Neuron (in vitro differentiated cells): ENCODE results near the gene VASP.
"Not testable (repeated sequence)": the region's sequence is repeated elsewhere in the genome, so short reads cannot be mapped to it uniquely, and the experiment has no call there.

Experiments used
- H2AFZ ChIP-seq: one replicate; pipeline ENCODE4 v1.6.1; 2013; ENCODE audit warnings: low read depth, mild to moderate bottlenecking, inconsistent platforms, low read length, moderate library complexity
- H3K27me3 ChIP-seq: one replicate; pipeline ENCODE4 v1.6.1; 2013; ENCODE audit warnings: low read length; ENCODE audit not compliant: insufficient read depth
- H3K36me3 ChIP-seq: one replicate; pipeline ENCODE4 v1.6.1; 2013; ENCODE audit warnings: low read length; ENCODE audit not compliant: insufficient read depth
- H3K4me1 ChIP-seq: one replicate; pipeline ENCODE4 v1.6.1; 2013; ENCODE audit warnings: low read length; ENCODE audit not compliant: insufficient read depth
- H3K4me3 ChIP-seq: 2 replicates; pipeline ENCODE4 v1.5.1; 2013; ENCODE audit warnings: mild to moderate bottlenecking, low read length, moderate library complexity
- H3K9me3 ChIP-seq: one replicate; pipeline ENCODE4 v1.6.1; 2013; ENCODE audit warnings: low read length

VASP gene

GRCh38 chr19:45507872-45508416 lies 665 bp downstream of the VASP start:
- Histone ChIP-seq H3K9me3 (no peaks in the 10 kb centered on the region), H3K4me3 (peak overlapping the region; percentile 72), H2AFZ (peak overlapping the region; percentile 89), H3K27me3 (no peaks in the 10 kb centered on the region), H3K4me1 (peaks cover 15% of the 10 kb centered on the region), H3K36me3 (no peaks in the 10 kb centered on the region)

GRCh38 chr19:45508417-45508860 lies 1.2 kb downstream of the VASP start:
- Histone ChIP-seq H3K36me3 (no peaks in the 10 kb centered on the region), H2AFZ (peak overlapping the region; percentile 89)

GRCh38 chr19:45508861-45509691 lies 1.8 kb downstream of the VASP start:
- Histone ChIP-seq H3K36me3 (no peaks in the 10 kb centered on the region), H3K4me1 (peaks cover 15% of the 10 kb centered on the region), H3K27me3 (no peaks in the 10 kb centered on the region), H3K9me3 (no peaks in the 10 kb centered on the region), H2AFZ (no peak overlapping the region), H3K4me3 (peak overlapping the region; percentile 72)

More at GRCh38 chr19:45508417-45508860, 1.2 kb downstream of the VASP start:
- H3K4me1 ChIP-seq: peaks cover 15% of the 10 kb centered on the region
- peak overlapping the region; percentile 72 for H3K4me3 ChIP-seq
- no peaks in the 10 kb centered on the region for H3K27me3 ChIP-seq
- no peaks in the 10 kb centered on the region for H3K9me3 ChIP-seq

- Histone ChIP-seq H3K4me3 (no peak overlapping the region), H3K4me1 (peaks cover 15% of the 10 kb centered on the region), H3K27me3 (no peaks in the 10 kb centered on the region), H2AFZ (no peak overlapping the region), H3K36me3 (no peaks in the 10 kb centered on the region), H3K9me3 (no peaks in the 10 kb centered on the region)
Observed at GRCh38 chr19:45509692-45510015, 2.4 kb downstream of the VASP start.

- H2AFZ ChIP-seq, H3K4me3 ChIP-seq, H3K36me3 ChIP-seq, H3K9me3 ChIP-seq, H3K27me3 ChIP-seq: not testable (repeated sequence)
- peaks cover 15% of the 10 kb centered on the region for H3K4me1 ChIP-seq
Observed at GRCh38 chr19:45510352-45510751, 3.1 kb downstream of the VASP start.

GRCh38 chr19:45511074-45511473 lies 3.8 kb downstream of the VASP start:
- Histone ChIP-seq H3K36me3 (no peaks in the 10 kb centered on the region), H3K4me3 (no peak overlapping the region), H3K4me1 (peaks cover 15% of the 10 kb centered on the region), H3K9me3 (no peaks in the 10 kb centered on the region), H2AFZ (no peak overlapping the region), H3K27me3 (no peaks in the 10 kb centered on the region)

GRCh38 chr19:45512881-45513483 lies 5.7 kb downstream of the VASP start:
- H3K36me3 ChIP-seq: peaks cover 2% of the 10 kb centered on the region
- H3K27me3 ChIP-seq: no peaks in the 10 kb centered on the region
- peaks cover 12% of the 10 kb centered on the region for H3K4me1 ChIP-seq
- H3K4me3 ChIP-seq: no peak overlapping the region
- H3K9me3 ChIP-seq: no peaks in the 10 kb centered on the region
- no peak overlapping the region for H2AFZ ChIP-seq

- H3K9me3 ChIP-seq: no peaks in the 10 kb centered on the region
- H3K4me1 ChIP-seq: no peaks in the 10 kb centered on the region
- peaks cover 5% of the 10 kb centered on the region for H3K36me3 ChIP-seq
- H3K4me3 ChIP-seq: no peak overlapping the region
- H3K27me3 ChIP-seq: no peaks in the 10 kb centered on the region
- no peak overlapping the region for H2AFZ ChIP-seq
Observed at GRCh38 chr19:45514376-45515051, 7.2 kb downstream of the VASP start.

GRCh38 chr19:45515081-45515624 lies 7.9 kb downstream of the VASP start:
- Histone ChIP-seq H3K27me3 (no peaks in the 10 kb centered on the region), H2AFZ (no peak overlapping the region), H3K4me1 (no peaks in the 10 kb centered on the region), H3K36me3 (peaks cover 8% of the 10 kb centered on the region), H3K9me3 (no peaks in the 10 kb centered on the region), H3K4me3 (no peak overlapping the region)

- H3K4me1 ChIP-seq: no peaks in the 10 kb centered on the region
- no peak overlapping the region for H2AFZ ChIP-seq
- H3K4me3 ChIP-seq: no peak overlapping the region
- no peaks in the 10 kb centered on the region for H3K27me3 ChIP-seq
- H3K36me3 ChIP-seq: peaks cover 10% of the 10 kb centered on the region
- no peaks in the 10 kb centered on the region for H3K9me3 ChIP-seq
Observed at GRCh38 chr19:45515807-45516401, 8.6 kb downstream of the VASP start.

GRCh38 chr19:45517238-45517637 lies 10.0 kb downstream of the VASP start:
- Histone ChIP-seq H3K4me3 (no peak overlapping the region), H3K9me3 (no peaks in the 10 kb centered on the region), H3K36me3 (peaks cover 12% of the 10 kb centered on the region), H3K4me1 (no peaks in the 10 kb centered on the region), H3K27me3 (no peaks in the 10 kb centered on the region), H2AFZ (no peak overlapping the region)

GRCh38 chr19:45517641-45518468 lies 10.6 kb downstream of the VASP start:
- Histone ChIP-seq H3K4me3 (no peak overlapping the region), H2AFZ (no peak overlapping the region), H3K27me3 (no peaks in the 10 kb centered on the region), H3K4me1 (no peaks in the 10 kb centered on the region), H3K36me3 (peaks cover 12% of the 10 kb centered on the region), H3K9me3 (no peaks in the 10 kb centered on the region)
